GM23338 (cell line): Measurements from ENCODE around the gene URAD. TPM values are rescaled to one million over a fixed set of nuclear protein-coding genes. Genes with fewer than 3 reads are reported as not detected.

Experiments used
- ATAC-seq: fragments of 200-7000 bp; cut with Tn5 transposase; 3 replicates; pipeline ENCODE4 v1.9.1; 2020
- DNase-seq: peaks from one replicate; pipeline ENCODE4 v3.0.0-alpha.2; 2015; ENCODE audit warnings: low spot score
- H2AFZ ChIP-seq: fragments of 200-600 bp; sonication (generic); 2 replicates; pipeline ENCODE4 v1.8.0; 2016; ENCODE audit warnings: antibody characterized with exemption, mild to moderate bottlenecking, moderate library complexity
- H3F3A ChIP-seq: fragments of 200-600 bp; sonication (generic); replicated peaks from 2 replicates; pipeline ENCODE4 v1.8.0; 2017; ENCODE audit warnings: antibody characterized with exemption, mixed run types, low read depth
- H3K27ac ChIP-seq: fragments of 200-600 bp; sonication (generic); 2 replicates; pipeline ENCODE4 v1.6.1; 2016; ENCODE audit warnings: low read depth
- H3K27me3 ChIP-seq: fragments of 200-600 bp; sonication (generic); 2 replicates; pipeline ENCODE4 v1.8.0; 2016; ENCODE audit warnings: mild to moderate bottlenecking, mixed run types, moderate library complexity; ENCODE audit not compliant: insufficient read depth
- H3K36me3 ChIP-seq: fragments of 200-600 bp; sonication (generic); 2 replicates; pipeline ENCODE4 v1.8.0; 2016; ENCODE audit warnings: mild to moderate bottlenecking; ENCODE audit not compliant: insufficient read depth
- H3K4me1 ChIP-seq: fragments of 200-600 bp; sonication (generic); 2 replicates; pipeline ENCODE4 v1.8.0; 2016; ENCODE audit warnings: mild to moderate bottlenecking, moderate library complexity; ENCODE audit not compliant: insufficient read depth
- H3K4me2 ChIP-seq: fragments of 200-600 bp; sonication (generic); 2 replicates; pipeline ENCODE4 v1.7.1; 2017; ENCODE audit warnings: mixed run types
- H3K4me3 ChIP-seq: fragments of 200-600 bp; sonication (generic); 2 replicates; pipeline ENCODE4 v1.6.1; 2016; ENCODE audit warnings: mixed run types
- H3K79me2 ChIP-seq: fragments of 200-600 bp; sonication (generic); replicated peaks from 2 replicates; pipeline ENCODE4 v1.8.0; 2017; ENCODE audit warnings: mild to moderate bottlenecking; ENCODE audit not compliant: insufficient read depth
- H3K9me2 ChIP-seq: fragments of 200-600 bp; sonication (generic); 2 replicates; pipeline ENCODE4 v1.8.0; 2017; ENCODE audit not compliant: insufficient read depth
- H4K20me1 ChIP-seq: fragments of 200-600 bp; sonication (generic); replicated peaks from 2 replicates; pipeline ENCODE4 v1.8.0; 2017; ENCODE audit warnings: mild to moderate bottlenecking; ENCODE audit not compliant: insufficient read depth
- H3K27ac Mint-ChIP-seq: 2 replicates; pipeline ENCODE4 v1.8.0; 2020; ENCODE audit warnings: inconsistent platforms, mild to moderate bottlenecking, moderate library complexity, mixed read lengths
- H3K27me3 Mint-ChIP-seq: 3 replicates; pipeline ENCODE4 v1.8.0; 2022; ENCODE audit warnings: low read depth, mild to moderate bottlenecking, moderate library complexity, mixed read lengths, inconsistent platforms; ENCODE audit not compliant: insufficient read depth, poor library complexity
- H3K36me3 Mint-ChIP-seq: 3 replicates; pipeline ENCODE4 v1.8.0; 2021; ENCODE audit warnings: low read depth, mild to moderate bottlenecking, inconsistent platforms, moderate library complexity, mixed read lengths
- H3K4me1 Mint-ChIP-seq: 3 replicates; pipeline ENCODE4 v1.8.0; 2020; ENCODE audit warnings: mild to moderate bottlenecking, inconsistent platforms, mixed read lengths
- H3K4me3 Mint-ChIP-seq: 3 replicates; pipeline ENCODE4 v1.8.0; 2021; ENCODE audit warnings: moderate library complexity, mild to moderate bottlenecking, inconsistent platforms, mixed read lengths
- H3K9me3 Mint-ChIP-seq: 3 replicates; pipeline ENCODE4 v1.8.0; 2020; ENCODE audit warnings: moderate library complexity, mild to moderate bottlenecking, inconsistent platforms, mixed read lengths
- EZH2 ChIP-seq: fragments of 200-600 bp; sonication (generic); IDR thresholded peaks from one replicate; pipeline ENCODE4 v1.8.0; 2017; ENCODE audit warnings: antibody characterized with exemption, mild to moderate bottlenecking, low read depth; ENCODE audit not compliant: unreplicated experiment
- ZNF114 ChIP-seq: fragments of 250-450 bp; sonication (Bioruptor Pico); IDR thresholded peaks from 2 replicates; pipeline ENCODE4 v1.5.0; 2020; ENCODE audit warnings: mild to moderate bottlenecking, moderate library complexity
- polyA plus RNA-seq: library from polyadenylated mRNA; unstranded; fragments of >200 nt; fragmentation: Nextera tagmentation; extraction: Ambion mirVana; gene quantifications from 2 replicates; pipeline ENCODE4 v1.2.1, GENCODE V29; 2016
- total RNA-seq: library from RNA; depleted of rRNA; stranded (reverse); fragments of >200 nt; shearing (Covaris generic); gene quantifications from 2 replicates; pipeline ENCODE4 v1.2.3, GENCODE V29; 2014
- TF ChIP-seq, protein P1 (sequence below): IDR thresholded peaks from one replicate; pipeline ENCODE4 v1.6.1; 2018; ENCODE audit warnings: antibody characterized with exemption; ENCODE audit not compliant: unreplicated experiment
- TF ChIP-seq, protein P2 (sequence below): IDR thresholded peaks from 2 replicates; pipeline ENCODE4 v1.6.1; 2016; ENCODE audit warnings: antibody characterized with exemption

Gene URAD
- total and polyA plus RNA-seq, 2 experiments from 2014 or later = not detected

GRCh38 chr13:27973291-27973690 is 15.2 kb downstream of the URAD start:
- Histone ChIP-seq H3K4me3 (no peak overlapping the region), H3K27ac (no peak overlapping the region), H3K9me2 (no peaks in the 10 kb centered on the region), H3F3A (peaks cover 54% of the 10 kb centered on the region), H3K27me3 (peaks cover 100% of the 10 kb centered on the region), H3K36me3 (no peaks in the 10 kb centered on the region; the same call in 1 of the 2 replicates), H2AFZ (no peak overlapping the region), H3K79me2 (no peaks in the 10 kb centered on the region), H4K20me1 (peaks cover 34% of the 10 kb centered on the region), H3K4me1 (peaks cover 55% of the 10 kb centered on the region), H3K4me2 (no peak overlapping the region)
- Mint-ChIP-seq H3K27me3 (peaks cover 100% of the 10 kb centered on the region), H3K36me3 (no peaks in the 10 kb centered on the region), H3K4me1 (peaks cover 41% of the 10 kb centered on the region), H3K9me3 (peaks cover 3% of the 10 kb centered on the region; the same call in 1 of the 3 replicates), H3K27ac (no peak overlapping the region), H3K4me3 (no peak overlapping the region)
- TF ChIP-seq, protein P1, sequence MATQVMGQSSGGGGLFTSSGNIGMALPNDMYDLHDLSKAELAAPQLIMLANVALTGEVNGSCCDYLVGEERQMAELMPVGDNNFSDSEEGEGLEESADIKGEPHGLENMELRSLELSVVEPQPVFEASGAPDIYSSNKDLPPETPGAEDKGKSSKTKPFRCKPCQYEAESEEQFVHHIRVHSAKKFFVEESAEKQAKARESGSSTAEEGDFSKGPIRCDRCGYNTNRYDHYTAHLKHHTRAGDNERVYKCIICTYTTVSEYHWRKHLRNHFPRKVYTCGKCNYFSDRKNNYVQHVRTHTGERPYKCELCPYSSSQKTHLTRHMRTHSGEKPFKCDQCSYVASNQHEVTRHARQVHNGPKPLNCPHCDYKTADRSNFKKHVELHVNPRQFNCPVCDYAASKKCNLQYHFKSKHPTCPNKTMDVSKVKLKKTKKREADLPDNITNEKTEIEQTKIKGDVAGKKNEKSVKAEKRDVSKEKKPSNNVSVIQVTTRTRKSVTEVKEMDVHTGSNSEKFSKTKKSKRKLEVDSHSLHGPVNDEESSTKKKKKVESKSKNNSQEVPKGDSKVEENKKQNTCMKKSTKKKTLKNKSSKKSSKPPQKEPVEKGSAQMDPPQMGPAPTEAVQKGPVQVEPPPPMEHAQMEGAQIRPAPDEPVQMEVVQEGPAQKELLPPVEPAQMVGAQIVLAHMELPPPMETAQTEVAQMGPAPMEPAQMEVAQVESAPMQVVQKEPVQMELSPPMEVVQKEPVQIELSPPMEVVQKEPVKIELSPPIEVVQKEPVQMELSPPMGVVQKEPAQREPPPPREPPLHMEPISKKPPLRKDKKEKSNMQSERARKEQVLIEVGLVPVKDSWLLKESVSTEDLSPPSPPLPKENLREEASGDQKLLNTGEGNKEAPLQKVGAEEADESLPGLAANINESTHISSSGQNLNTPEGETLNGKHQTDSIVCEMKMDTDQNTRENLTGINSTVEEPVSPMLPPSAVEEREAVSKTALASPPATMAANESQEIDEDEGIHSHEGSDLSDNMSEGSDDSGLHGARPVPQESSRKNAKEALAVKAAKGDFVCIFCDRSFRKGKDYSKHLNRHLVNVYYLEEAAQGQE = no peak
- peak; percentile 32 for TF ChIP-seq EZH2
- no peak for DNase-seq
- no peak for ATAC-seq

- Mint-ChIP-seq H3K27me3 (peaks cover 100% of the 10 kb centered on the region), H3K9me3 (peaks cover 3% of the 10 kb centered on the region; the same call in 1 of the 3 replicates), H3K4me1 (peaks cover 44% of the 10 kb centered on the region), H3K27ac (no peak overlapping the region), H3K4me3 (no peak overlapping the region), H3K36me3 (no peaks in the 10 kb centered on the region; the same call in 2 of the 3 replicates)
- no peak for DNase-seq
- Histone ChIP-seq H3K27ac (no peak overlapping the region), H4K20me1 (peaks cover 42% of the 10 kb centered on the region), H3K4me3 (peak overlapping the region; percentile 40; the same call in 1 of the 2 replicates), H3K27me3 (peaks cover 100% of the 10 kb centered on the region), H2AFZ (no peak overlapping the region), H3K4me1 (peaks cover 53% of the 10 kb centered on the region), H3K9me2 (no peaks in the 10 kb centered on the region), H3K4me2 (peak overlapping the region; percentile 73), H3F3A (peaks cover 51% of the 10 kb centered on the region), H3K36me3 (no peaks in the 10 kb centered on the region; the same call in 1 of the 2 replicates), H3K79me2 (no peaks in the 10 kb centered on the region)
- no peak for TF ChIP-seq ZNF114 (CRISPR knock-in tag)
- TF ChIP-seq, protein P1 = no peak
- TF ChIP-seq, protein P2, sequence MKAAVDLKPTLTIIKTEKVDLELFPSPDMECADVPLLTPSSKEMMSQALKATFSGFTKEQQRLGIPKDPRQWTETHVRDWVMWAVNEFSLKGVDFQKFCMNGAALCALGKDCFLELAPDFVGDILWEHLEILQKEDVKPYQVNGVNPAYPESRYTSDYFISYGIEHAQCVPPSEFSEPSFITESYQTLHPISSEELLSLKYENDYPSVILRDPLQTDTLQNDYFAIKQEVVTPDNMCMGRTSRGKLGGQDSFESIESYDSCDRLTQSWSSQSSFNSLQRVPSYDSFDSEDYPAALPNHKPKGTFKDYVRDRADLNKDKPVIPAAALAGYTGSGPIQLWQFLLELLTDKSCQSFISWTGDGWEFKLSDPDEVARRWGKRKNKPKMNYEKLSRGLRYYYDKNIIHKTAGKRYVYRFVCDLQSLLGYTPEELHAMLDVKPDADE = no peak
- ATAC-seq = no peak
Observed at GRCh38 chr13:27972478-27972820, 16.0 kb downstream of the URAD start.
